DOHH2 (cell line): ENCODE data around the gene NR2C2.

Experiments
- H3F3A ChIP-seq: fragments of 200-600 bp; sonication (generic), shearing (Covaris generic); 2 replicates; pipeline ENCODE4 v1.6.0; 2016; ENCODE audit warnings: antibody characterized with exemption, mild to moderate bottlenecking; ENCODE audit not compliant: control insufficient read depth, insufficient read depth
- H3K27ac ChIP-seq: fragments of 200-600 bp; sonication (generic); 2 replicates; pipeline ENCODE4 v1.5.1; 2014; ENCODE audit warnings: low read depth, mild to moderate bottlenecking, low read length, moderate library complexity
- H3K27me3 ChIP-seq: fragments of 200-600 bp; sonication (generic); 2 replicates; pipeline ENCODE4 v1.6.1; 2014; ENCODE audit warnings: mild to moderate bottlenecking, low read length, mixed read lengths; ENCODE audit not compliant: control insufficient read depth
- H3K36me3 ChIP-seq: fragments of 200-600 bp; sonication (generic); 2 replicates; pipeline ENCODE4 v1.6.1; 2014; ENCODE audit warnings: mild to moderate bottlenecking, low read length, moderate library complexity, mixed read lengths; ENCODE audit not compliant: control insufficient read depth
- H3K4me1 ChIP-seq: fragments of 200-600 bp; sonication (generic); 2 replicates; pipeline ENCODE4 v1.6.1; 2014; ENCODE audit warnings: mild to moderate bottlenecking, low read length, mixed read lengths; ENCODE audit not compliant: control insufficient read depth
- H3K4me2 ChIP-seq: fragments of 200-600 bp; sonication (generic); 2 replicates; pipeline ENCODE4 v1.6.0; 2014; ENCODE audit warnings: mild to moderate bottlenecking, low read length, moderate library complexity
- H3K4me3 ChIP-seq: fragments of 200-600 bp; sonication (generic); 2 replicates; pipeline ENCODE4 v1.5.1; 2014; ENCODE audit warnings: mild to moderate bottlenecking, low read length, mixed read lengths
- H3K79me2 ChIP-seq: fragments of 200-600 bp; sonication (generic); 2 replicates; pipeline ENCODE4 v1.6.1; 2014; ENCODE audit warnings: mild to moderate bottlenecking, low read length, mixed read lengths; ENCODE audit not compliant: control insufficient read depth
- H3K9me2 ChIP-seq: fragments of 200-600 bp; sonication (generic); replicated peaks from 2 replicates; pipeline ENCODE4 v1.6.1; 2014; ENCODE audit warnings: mild to moderate bottlenecking, low read length, mixed read lengths; ENCODE audit not compliant: control insufficient read depth
- H3K9me3 ChIP-seq: fragments of 200-600 bp; sonication (generic); 2 replicates; pipeline ENCODE4 v1.6.1; 2014; ENCODE audit warnings: antibody characterized with exemption, low read length, mixed read lengths; ENCODE audit not compliant: control insufficient read depth, insufficient read depth
- H4K20me1 ChIP-seq: fragments of 200-600 bp; sonication (generic); 2 replicates; pipeline ENCODE4 v1.6.0; 2014; ENCODE audit warnings: low read depth, mild to moderate bottlenecking, antibody characterized with exemption, low read length, moderate library complexity; ENCODE audit not compliant: control insufficient read depth, insufficient read depth
- CTCF ChIP-seq: fragments of 200-600 bp; sonication (generic); IDR thresholded peaks from one replicate; pipeline ENCODE4 v1.5.1; 2014; ENCODE audit warnings: antibody characterized with exemption, mild to moderate bottlenecking, low read depth, low read length; ENCODE audit not compliant: poor library complexity, severe bottlenecking
- EZH2phosphoT487 ChIP-seq: fragments of 200-600 bp; sonication (generic); IDR thresholded peaks from 2 replicates; pipeline ENCODE4 v1.6.1; 2017; ENCODE audit warnings: borderline replicate concordance, mild to moderate bottlenecking, antibody characterized with exemption, low read length, moderate library complexity, mixed read lengths

The NR2C2 gene

GRCh38 chr3:14947100-14947885 is at the start of gene NR2C2:
Gene NR2C2 (plus strand): TSS chr3:14947583. CDS start chr3:15003915, 56,332 bp downstream.
- peaks cover 4% of the 10 kb centered on the region; the same call in 1 of the 2 replicates for H4K20me1 ChIP-seq
- no peaks in the 10 kb centered on the region for H3K9me2 ChIP-seq
- peaks cover 32% of the 10 kb centered on the region for H3K4me1 ChIP-seq
- H3K4me2 ChIP-seq, result peak within 1 kb of the TSS; percentile 68
- no peak for TF ChIP-seq CTCF
- TF ChIP-seq EZH2phosphoT487, result no peak
- peak within 1 kb of the TSS; percentile 97 for H3K27ac ChIP-seq
- H3K4me3 ChIP-seq, result peak within 1 kb of the TSS; percentile 93
- peaks cover 56% of the 10 kb centered on the region for H3K36me3 ChIP-seq
- H3K9me3 ChIP-seq, result no peaks in the 10 kb centered on the region
- peaks cover 80% of the 10 kb centered on the region for H3K79me2 ChIP-seq
- H3K27me3 ChIP-seq, result no peaks in the 10 kb centered on the region
- peaks cover 9% of the 10 kb centered on the region; the same call in 1 of the 2 replicates for H3F3A ChIP-seq

GRCh38 chr3:14898929-14899328 is 48.5 kb upstream of the NR2C2 start:
- Histone ChIP-seq H3K27ac (no peak overlapping the region), H3K36me3 (no peaks in the 10 kb centered on the region), H3K9me2 (no peaks in the 10 kb centered on the region), H3K27me3 (peaks cover 11% of the 10 kb centered on the region; the same call in 1 of the 2 replicates), H3F3A (no peaks in the 10 kb centered on the region), H3K4me1 (no peaks in the 10 kb centered on the region), H3K4me2 (no peak overlapping the region), H4K20me1 (no peaks in the 10 kb centered on the region), H3K9me3 (no peaks in the 10 kb centered on the region), H3K4me3 (no peak overlapping the region), H3K79me2 (no peaks in the 10 kb centered on the region)
- TF ChIP-seq CTCF (no peak), EZH2phosphoT487 (no peak)

- H3K27ac ChIP-seq, result no peak overlapping the region
- TF ChIP-seq EZH2phosphoT487 (no peak), CTCF (no peak)
- no peaks in the 10 kb centered on the region for H3K9me3 ChIP-seq
- H3K27me3 ChIP-seq, result peaks cover 9% of the 10 kb centered on the region; the same call in 1 of the 2 replicates
- H3K4me2 ChIP-seq, result no peak overlapping the region
- no peaks in the 10 kb centered on the region for H3K4me1 ChIP-seq
- H4K20me1 ChIP-seq, result no peaks in the 10 kb centered on the region
- no peaks in the 10 kb centered on the region for H3K36me3 ChIP-seq
- no peaks in the 10 kb centered on the region for H3K79me2 ChIP-seq
- H3F3A ChIP-seq, result no peaks in the 10 kb centered on the region
- H3K4me3 ChIP-seq, result no peak overlapping the region
- H3K9me2 ChIP-seq, result no peaks in the 10 kb centered on the region
Observed at GRCh38 chr3:14899993-14900618, 47.3 kb upstream of the NR2C2 start.
